Psoas muscle (tissue), 8 donors: ENCODE measurements around the gene POU2AF1. TPM values are rescaled to one million over a fixed set of nuclear protein-coding genes. Genes with fewer than 3 reads are reported as not detected.

Source experiments
- ATAC-seq, 4 donors: fragments of 200-7000 bp; cut with Tn5 transposase; one replicate each; pipeline ENCODE4 v1.9.1; 2020; ENCODE audit warnings: moderate library complexity in 3 of 4, mild to moderate bottlenecking in 2 of 4
- DNase-seq, 2 donors: peaks; one replicate each; pipeline ENCODE4 v3.0.0-alpha.2; 2020
- H3K27ac ChIP-seq: fragments of 200-600 bp; one replicate; pipeline ENCODE4 v1.8.0; 2022
- H3K27me3 ChIP-seq, 3 donors: fragments of 200-600 bp in 1 of 3; one replicate each; pipeline versions ENCODE4 v1.6.1 to v1.8.0; 2013 to 2022; ENCODE audit warnings: low read length in 2 of 3, mild to moderate bottlenecking in 2 of 3, moderate library complexity in 1 of 3; ENCODE audit not compliant: insufficient read depth in 3 of 3
- H3K36me3 ChIP-seq, 2 donors: fragments of 200-600 bp in 1 of 2; one replicate each; pipeline versions ENCODE4 v1.6.1 to v1.8.0; 2013 to 2022; ENCODE audit warnings: low read depth in 1 of 2, mild to moderate bottlenecking in 1 of 2, moderate library complexity in 1 of 2; ENCODE audit not compliant: insufficient read depth in 1 of 2
- H3K4me1 ChIP-seq: fragments of 200-600 bp; one replicate; pipeline ENCODE4 v1.8.0; 2022
- H3K4me3 ChIP-seq: fragments of 200-600 bp; one replicate; pipeline ENCODE4 v1.8.0; 2022; ENCODE audit warnings: mild to moderate bottlenecking
- H3K9me3 ChIP-seq: fragments of 200-600 bp; one replicate; pipeline ENCODE4 v1.8.0; 2022
- CTCF ChIP-seq: fragments of 200-600 bp; IDR thresholded peaks from one replicate; pipeline ENCODE4 v1.8.0; 2022; ENCODE audit warnings: antibody characterized with exemption
- WGBS, 3 donors: extraction: QIAGEN DNeasy Blood & Tissue Kit; methylation state at CpG; one replicate each; pipeline versions ENCODE4 v1.1.6 to v1.1.7; 2013; 5-methylcytosine and 5-hydroxymethylcytosine counted together
- intact Hi-C, 2 donors: fragments of 100-400 bp; cut with DNase I; formaldehyde crosslinking; loops; one replicate each; pipeline versions ENCODE4 v1.11.0 to v1.14.2; 2022
- polyA plus RNA-seq, 3 donors: library from polyadenylated mRNA; stranded (reverse); fragments of 200-250 nt; gene quantifications; one replicate each; pipeline ENCODE4 v1.2.3, GENCODE V29; 2013
- total RNA-seq, 4 donors: library from RNA; stranded (reverse); fragmentation: NEBNext Ultra II Directional in 2 of 4; extraction: Animal tissue kit (Norgen Biotek cat#: 25700) in 2 of 4; gene quantifications; one replicate each; pipeline versions ENCODE4 v1.2.1 to v1.2.4, GENCODE V29; 2021 to 2023
- donor health status: healthy with polysubstance abuse.
- donor health status: DM: no; HTN: no; CAD: no; lungs with moderate emphysema.
- donor health status: Bipolar disorder and iron deficiency.
- donor health status: healthy.
- donor health status: DM: yes; HTN: yes; CAD: no.
- donor health status: DM: no; HTN: no; CAD: no.
- donor health status: DM: no; HTN: no; CAD: no.
- donor health status: DM: yes; HTN: yes; CAD: no.

POU2AF1 gene
- total and polyA plus RNA-seq, 7 donors = 0.01 to 0.25 (median 0.13) TPM; not detected in 3

GRCh38 chr11:111339758-111340388 is 39.2 kb downstream of the POU2AF1 start:
- no peak overlapping the region for H3K4me3 ChIP-seq
- H3K4me1 ChIP-seq = no peaks in the 10 kb centered on the region
- H3K27me3 ChIP-seq = no peaks in the 10 kb centered on the region
- peaks cover 5% of the 10 kb centered on the region for H3K9me3 ChIP-seq
- DNase-seq = no peak
- no peak for TF ChIP-seq CTCF
- intact Hi-C loops = loop anchor here in 1 of 2 donors (10.0 kb wide), 1 partner anchor 55 kb away; no protein-coding TSS in a partner anchor
- H3K36me3 ChIP-seq = no peaks in the 10 kb centered on the region
- no peak for ATAC-seq
- H3K27ac ChIP-seq = no peak overlapping the region

- Histone ChIP-seq H3K4me3 (no peak overlapping the region), H3K27me3 (no peaks in the 10 kb centered on the region), H3K27ac (no peak overlapping the region), H3K9me3 (peaks cover 5% of the 10 kb centered on the region), H3K36me3 (no peaks in the 10 kb centered on the region), H3K4me1 (no peaks in the 10 kb centered on the region)
- WGBS, 3 donors = 85 to 89% (median 85%) methylated on average over 2 of the region's 2 CpGs
- no peak for ATAC-seq
- intact Hi-C loops = loop anchor here in 1 of 2 donors (10.0 kb wide), 1 partner anchor 52 kb away; no protein-coding TSS in a partner anchor
- TF ChIP-seq CTCF = no peak
- DNase-seq = no peak
These were observed 42.4 kb downstream of the POU2AF1 start for GRCh38 chr11:111336582-111337256.

GRCh38 chr11:111336062-111336461 is 43.0 kb downstream of the POU2AF1 start:
- no peak for TF ChIP-seq CTCF
- intact Hi-C loops = loop anchor here in 1 of 2 donors (10.0 kb wide), 1 partner anchor 51 kb away; no protein-coding TSS in a partner anchor
- 89 to 91% (median 91%) methylated on average over 4 of the region's 4 CpGs for WGBS, 3 donors

GRCh38 chr11:111335549-111335948 is 43.5 kb downstream of the POU2AF1 start:
- Histone ChIP-seq H3K27ac (no peak overlapping the region), H3K4me3 (no peak overlapping the region), H3K9me3 (peaks cover 5% of the 10 kb centered on the region), H3K27me3 (no peaks in the 10 kb centered on the region), H3K36me3 (no peaks in the 10 kb centered on the region), H3K4me1 (peaks cover 2% of the 10 kb centered on the region)
- no peak for ATAC-seq
- WGBS, 3 donors = 69 to 80% (median 77%) methylated on average over 6 of the region's 6 CpGs
- intact Hi-C loops = loop anchor here in 1 of 2 donors (10.0 kb wide), 1 partner anchor 51 kb away; no protein-coding TSS in a partner anchor
- TF ChIP-seq CTCF = no peak
- no peak for DNase-seq

More at GRCh38 chr11:111336062-111336461, 43.0 kb downstream of the POU2AF1 start:
- ATAC-seq (no peak), DNase-seq (no peak)
- H3K4me1 ChIP-seq = no peaks in the 10 kb centered on the region
- peaks cover 5% of the 10 kb centered on the region for H3K9me3 ChIP-seq
- H3K36me3 ChIP-seq = no peaks in the 10 kb centered on the region
- no peaks in the 10 kb centered on the region for H3K27me3 ChIP-seq
- H3K4me3 ChIP-seq = no peak overlapping the region
- H3K27ac ChIP-seq = no peak overlapping the region
